Measurements from ENCODE around the gene GPC6.
"Not testable (repeated sequence)": the region's sequence is repeated elsewhere in the genome, so short reads cannot be mapped to it uniquely, and the experiment has no call there.

The GPC6 gene

DNA sequence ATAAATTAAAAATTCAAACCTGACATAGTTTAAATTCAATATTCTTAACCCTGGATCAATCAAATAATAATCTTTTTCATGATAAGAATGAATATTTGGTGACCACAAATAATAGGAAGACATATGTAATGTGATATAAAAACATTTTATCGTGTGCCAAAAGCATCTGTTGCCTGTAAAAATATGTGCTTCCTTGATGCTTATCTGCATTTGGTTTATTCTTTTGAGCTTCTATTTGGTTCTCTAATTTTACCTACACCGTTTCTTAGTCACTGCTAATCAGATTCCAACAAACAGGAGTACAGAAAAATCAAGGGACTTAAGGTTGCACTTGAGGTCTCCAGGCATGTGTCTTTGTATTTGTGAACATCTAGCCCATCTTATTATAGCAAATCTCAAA, 978.3 kb downstream of the GPC6 start:
- no peak for DNase-seq (ENCODE audit: low read depth in 2 of 2)

DNA sequence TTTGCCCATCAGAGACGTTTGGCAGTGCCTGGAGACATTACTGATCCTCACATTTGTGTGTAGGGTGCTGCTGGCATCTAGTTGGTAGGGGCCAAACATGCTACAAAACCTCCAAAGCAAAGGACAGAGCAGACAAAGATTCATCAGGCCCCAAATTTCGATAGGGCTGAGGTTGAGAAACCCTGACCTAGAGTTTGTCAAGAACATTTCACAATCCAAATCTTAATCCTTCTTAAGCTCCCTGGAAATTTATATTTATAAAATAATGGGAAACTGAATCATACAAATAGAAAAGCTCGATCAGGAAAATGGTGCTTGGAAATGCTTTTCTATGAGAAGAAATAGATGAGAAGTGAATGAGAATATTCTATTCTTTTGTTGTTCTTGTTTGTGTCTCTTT, 979.3 kb downstream of the GPC6 start:
- DNase-seq (ENCODE audit: low read depth in 2 of 2): no peak

DNA sequence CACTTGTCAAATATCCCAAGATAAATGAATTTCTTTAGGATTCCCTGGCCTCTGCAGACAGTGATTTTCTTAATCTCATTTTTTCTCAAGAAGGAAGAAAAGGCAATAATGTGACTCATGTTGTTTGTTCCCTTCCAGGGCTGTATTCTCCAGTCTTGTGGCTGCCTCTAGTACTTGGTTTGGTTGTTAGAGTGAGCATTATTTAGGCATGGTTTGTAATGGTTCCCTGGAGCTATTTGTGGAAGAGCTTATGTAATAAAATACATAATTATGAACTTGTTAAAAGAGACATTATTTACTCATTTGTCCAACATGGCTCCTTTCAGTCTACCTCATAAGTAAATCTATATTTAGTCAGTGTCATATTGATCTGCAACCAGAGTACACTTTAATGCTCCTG, 982.5 kb downstream of the GPC6 start:
- no peak for DNase-seq (ENCODE audit: low read depth in 2 of 2)

DNA sequence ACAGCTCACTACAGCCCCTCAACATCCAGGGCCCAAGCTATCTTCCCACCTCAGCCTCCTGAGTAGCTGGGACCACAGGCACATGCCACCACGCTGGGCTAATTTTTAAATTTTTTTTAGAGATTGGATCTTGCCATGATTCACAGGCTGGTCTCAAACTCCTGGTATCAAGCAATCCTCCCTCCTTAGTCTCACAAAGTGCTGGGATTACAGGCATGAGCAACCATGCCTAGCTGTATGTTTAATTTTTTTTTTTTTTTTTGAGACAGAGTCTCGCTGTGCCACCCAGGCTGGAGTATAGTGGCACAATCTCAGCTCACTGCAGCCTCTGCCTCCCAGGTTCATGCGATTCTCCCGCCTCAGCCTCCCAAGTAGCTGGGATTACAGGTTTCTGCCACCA, 983.3 kb downstream of the GPC6 start:
- DNase-seq (ENCODE audit: low read depth in 2 of 2): not testable (repeated sequence)

DNA sequence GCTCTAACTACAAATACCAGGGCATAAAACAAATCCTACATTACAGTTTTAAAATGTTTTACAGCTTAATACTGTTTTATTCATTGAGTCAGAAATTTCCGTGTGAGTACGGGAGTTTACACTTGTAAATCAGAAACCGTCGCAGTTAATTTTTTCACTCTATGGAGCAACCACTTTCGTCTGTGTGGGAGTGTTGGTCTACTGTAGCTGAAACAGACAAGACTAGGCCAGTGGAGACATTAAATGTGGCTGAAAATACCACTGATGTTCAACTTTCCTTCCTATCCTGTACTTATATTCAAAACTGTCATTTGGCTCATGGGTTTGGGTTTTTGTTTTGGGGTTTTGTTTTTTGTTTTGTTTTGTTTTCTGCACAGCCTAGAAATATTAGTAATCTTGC, 984.2 kb downstream of the GPC6 start:
- DNase-seq (ENCODE audit: low read depth in 2 of 2): no peak

DNA sequence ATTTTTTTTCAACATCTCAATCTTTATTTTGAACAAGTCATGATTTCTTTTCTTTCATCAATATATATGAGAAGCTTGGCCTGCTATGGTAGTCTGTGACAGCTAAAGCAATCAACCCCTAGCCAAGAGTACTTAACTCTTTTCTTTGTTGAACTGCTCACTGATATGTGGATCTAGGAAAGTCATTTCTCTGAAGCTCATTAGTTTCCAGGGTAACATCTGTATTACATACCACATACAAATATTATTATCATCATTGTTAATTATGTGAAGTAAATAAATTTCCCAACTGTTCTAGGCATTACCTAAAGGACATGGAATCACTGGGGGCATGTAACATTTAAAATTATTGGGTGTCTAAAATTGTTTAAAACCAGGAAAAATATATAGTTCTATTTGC, 985.6 kb downstream of the GPC6 start:
- DNase-seq (ENCODE audit: low read depth in 2 of 2): no peak

DNA sequence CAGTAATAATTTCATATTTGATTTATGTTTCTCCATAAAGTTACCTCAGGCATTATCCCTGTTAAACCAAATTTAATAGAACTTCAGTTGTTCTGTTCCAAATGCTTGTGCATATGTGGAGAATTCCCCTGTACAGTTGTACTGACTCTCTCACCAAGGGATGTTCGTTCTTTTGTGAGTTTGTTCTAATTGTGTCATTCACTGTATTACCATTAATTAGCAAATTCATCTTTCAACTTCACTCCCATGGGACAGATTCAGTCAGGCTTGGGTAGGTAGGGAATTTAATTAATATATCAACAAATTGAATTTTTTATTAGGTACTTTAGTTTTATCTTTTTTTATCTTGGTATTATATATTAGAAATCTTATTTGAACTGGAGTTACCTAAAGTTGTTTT, 987.5 kb downstream of the GPC6 start:
- DNase-seq (ENCODE audit: low read depth in 2 of 2): no peak

DNA sequence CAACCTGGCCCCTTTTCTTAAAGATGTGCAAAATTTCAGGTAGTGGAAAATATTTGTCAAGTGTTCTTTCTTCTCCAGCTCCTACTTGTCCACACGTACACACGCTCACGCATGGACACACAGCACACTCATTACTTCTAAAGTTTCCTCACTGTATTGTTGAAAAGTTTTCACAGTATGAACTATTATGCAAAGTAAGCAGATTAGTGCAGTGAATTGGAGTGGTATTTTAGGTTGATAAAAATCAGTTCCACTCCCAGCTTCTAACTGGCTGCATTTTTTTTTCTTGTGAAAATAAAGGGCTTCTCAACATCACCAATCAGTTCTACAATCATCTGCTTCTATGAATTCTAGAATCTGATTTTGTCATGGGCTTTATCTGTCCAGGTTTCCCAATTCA, 988.4 kb downstream of the GPC6 start:
- no peak for DNase-seq (ENCODE audit: low read depth in 2 of 2)

DNA sequence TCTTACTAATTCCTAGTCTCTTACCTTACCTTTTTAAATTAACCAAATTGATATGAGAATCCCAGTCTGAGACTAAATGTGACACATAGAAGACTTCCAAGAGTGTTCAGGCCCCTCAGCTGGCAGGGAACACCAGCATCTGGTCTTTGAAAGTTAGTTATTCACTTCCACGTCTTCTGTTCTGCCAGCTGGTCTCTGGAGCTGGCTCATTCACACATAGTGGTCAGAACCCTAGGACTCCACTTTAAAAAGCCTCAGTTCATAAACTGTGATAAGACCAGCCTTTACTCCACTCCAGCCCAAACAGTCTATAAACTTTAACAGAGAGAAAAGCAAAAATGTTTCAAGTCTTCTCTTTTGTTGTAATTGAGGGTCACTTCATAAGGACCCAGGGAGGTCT, 989.9 kb downstream of the GPC6 start:
- DNase-seq (ENCODE audit: low read depth in 2 of 2): no peak

DNA sequence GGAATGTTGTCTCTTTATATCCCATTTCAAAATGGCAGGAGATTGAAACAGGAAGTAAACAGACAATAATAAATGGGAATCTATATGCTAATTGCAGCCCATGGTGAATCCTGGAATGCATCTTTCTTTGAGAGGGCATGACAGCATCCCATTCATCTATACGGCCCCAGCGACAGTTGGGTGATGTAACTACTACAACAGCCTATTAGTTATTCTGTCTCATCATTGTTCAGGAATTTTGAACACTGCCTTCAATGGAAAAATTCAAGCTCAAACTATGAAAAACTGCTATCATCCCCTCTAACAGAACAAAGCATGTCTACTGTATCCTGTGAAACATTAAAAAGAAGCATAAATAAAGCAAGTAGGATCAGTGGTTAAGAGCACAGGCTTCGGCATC, 990.8 kb downstream of the GPC6 start:
- DNase-seq (ENCODE audit: low read depth in 2 of 2): no peak

DNA sequence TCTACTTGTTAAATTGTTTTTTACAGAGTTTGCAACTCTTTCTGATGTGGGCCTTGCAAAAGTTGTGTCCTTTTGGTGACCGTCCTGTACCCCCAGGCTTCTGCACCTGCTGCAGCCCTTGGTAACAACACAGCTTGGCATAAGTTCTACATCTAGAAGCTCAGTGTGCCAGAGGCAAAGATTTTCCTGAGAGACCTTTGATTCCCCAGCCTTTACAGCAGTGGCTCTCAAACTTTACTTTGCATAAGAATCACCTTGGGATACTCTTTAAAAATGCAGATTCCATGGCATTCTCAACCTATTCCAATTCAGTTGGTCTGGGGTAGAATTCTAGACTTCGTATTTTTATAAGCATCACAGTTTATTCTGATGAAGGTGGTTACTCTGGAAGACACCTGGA, 991.9 kb downstream of the GPC6 start:
- DNase-seq (ENCODE audit: low read depth in 2 of 2): no peak

DNA sequence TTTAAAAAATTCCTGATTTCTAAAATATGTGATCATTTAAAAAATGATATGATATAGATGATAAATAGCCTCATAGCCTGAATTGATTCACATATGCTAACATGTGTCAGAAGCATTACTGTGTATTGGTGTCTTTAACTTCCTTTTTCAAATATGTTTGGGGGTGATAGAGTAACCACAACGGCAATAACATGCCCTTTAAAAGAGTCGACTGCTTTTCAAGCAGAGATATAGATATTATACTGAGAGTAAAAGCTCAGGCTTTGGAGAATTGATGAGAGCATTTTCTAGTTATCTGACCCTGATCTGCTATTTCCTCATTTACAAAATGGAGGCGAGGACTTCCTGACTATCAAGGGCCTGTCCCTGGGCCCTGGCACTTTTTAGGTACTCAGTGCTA, 992.3 kb downstream of the GPC6 start:
- DNase-seq (ENCODE audit: low read depth in 2 of 2): no peak

DNA sequence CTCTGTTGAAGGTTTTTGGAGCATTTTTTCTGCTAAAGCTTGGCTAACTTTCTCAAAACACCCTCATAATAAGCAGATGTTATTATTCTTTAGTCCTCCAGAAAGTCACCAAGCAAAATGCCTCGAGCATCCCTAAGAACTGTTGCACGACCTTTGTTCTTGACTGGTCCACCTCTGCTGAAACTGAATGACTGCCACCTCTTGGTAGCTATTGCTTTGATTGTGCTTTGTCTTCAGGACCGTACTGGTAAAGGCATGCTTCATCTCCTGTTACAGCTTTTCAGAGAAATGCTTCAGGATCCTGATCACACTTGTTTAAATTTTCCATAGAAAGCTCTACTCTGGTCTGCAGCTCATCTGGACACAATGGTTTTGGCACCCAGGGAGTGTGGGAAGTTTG, 998.1 kb downstream of the GPC6 start:
- DNase-seq (ENCODE audit: low read depth in 2 of 2): no peak

DNA sequence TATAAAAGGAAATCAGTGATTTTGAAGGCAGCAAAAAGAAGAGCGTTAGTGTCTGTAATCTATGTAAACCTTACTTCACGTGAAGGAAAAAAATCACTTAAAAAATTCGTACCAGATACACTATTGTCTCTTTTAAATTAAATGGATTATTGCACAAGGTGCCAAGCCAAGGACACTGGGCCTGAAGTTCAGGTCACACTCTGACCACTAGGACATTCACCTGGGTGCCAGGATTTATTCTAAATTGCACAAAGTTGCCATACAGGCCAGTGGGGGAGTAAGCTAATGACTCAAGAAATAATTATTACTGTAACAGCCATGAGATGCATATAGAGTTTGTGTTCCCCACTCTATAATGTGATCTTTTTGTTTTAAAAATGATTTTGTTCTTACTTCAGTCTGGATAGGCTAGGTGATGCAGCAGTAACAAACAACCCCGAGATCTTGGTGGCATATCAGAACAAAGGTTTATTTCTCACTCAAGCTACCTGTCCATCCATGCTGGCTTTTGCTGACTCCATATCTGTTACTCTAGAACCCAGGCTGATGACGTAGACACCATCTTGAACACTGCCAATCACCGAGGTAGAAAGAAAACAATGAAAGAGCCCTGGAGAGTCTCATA, 1000.8 kb downstream of the GPC6 start:
- DNase-seq (ENCODE audit: low read depth in 2 of 2): no peak

DNA sequence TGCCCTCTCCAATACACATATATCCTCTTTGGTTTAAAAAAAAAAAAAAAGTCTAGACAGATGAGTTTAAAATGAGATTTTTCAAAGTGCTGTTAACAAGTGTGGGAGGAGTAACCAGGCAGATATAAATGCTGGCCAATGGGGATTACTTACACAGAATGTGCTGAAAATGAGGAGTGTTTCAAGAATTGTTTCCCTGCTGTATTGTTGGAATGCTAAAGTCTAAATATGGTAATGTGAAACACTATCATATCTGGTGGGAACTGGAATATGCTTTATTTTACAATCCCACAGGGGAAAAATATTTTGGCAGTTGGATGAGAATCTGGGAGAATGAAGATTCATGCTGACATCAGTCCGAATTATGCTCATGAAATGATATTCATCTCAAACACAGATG, 1002.2 kb downstream of the GPC6 start:
- DNase-seq (ENCODE audit: low read depth in 2 of 2): no peak

DNA sequence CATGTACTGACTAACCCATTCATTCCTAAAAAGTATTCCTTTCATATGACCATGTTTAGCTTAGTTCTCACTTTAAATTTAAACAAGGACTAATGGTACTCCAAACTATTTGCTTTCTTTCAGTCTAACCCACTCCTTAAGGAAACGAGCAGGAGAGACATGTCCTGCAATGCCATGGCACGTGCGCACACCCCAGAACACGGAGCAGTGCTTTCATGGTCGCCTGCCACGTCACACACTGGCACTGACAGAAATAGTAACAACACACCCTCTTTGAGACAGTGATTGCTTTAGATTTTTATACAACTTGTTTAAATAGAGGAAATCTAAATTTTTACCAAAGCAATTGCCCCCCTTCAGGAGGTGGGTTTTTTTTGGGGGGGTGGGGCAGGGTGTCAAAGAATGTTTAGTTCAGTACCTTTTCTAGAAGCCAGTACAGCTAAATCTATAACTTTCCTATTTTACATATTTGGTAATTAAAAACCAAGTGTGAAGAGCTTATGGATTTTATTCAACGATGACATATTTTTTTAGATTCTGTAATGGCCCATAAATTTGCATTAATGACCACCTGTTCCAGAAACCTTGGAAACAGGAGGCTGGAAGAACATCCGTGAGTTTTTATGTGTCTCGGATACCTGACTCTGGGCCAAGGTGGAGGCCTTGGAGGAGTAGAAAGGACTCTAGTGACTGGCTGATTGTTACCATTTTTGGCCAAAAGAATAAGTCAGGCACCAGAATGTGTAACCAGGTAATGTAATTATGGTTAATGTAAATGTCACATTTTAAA, 1005.7 kb downstream of the GPC6 start:
- DNase-seq (ENCODE audit: low read depth in 2 of 2): no peak

DNA sequence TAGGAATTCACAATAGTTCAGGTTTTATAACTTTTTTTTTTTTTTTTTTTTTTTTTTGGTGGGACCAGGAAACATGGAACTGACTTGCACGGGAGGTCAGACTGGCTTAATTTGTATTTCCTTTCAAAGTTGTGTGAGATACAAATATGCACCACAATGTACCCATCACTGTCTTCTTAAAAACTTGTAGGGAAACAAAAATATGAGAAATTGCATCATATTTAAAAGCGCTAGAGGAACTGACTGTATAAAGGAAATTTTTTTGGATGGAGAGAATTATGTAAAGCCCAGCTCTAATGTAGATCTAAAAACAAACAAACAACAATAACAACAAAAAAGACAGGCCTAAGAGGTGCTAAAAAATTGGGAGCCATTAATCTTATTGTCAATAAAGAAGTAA, 1006.3 kb downstream of the GPC6 start:
- no peak for DNase-seq (ENCODE audit: low read depth in 2 of 2)

DNA sequence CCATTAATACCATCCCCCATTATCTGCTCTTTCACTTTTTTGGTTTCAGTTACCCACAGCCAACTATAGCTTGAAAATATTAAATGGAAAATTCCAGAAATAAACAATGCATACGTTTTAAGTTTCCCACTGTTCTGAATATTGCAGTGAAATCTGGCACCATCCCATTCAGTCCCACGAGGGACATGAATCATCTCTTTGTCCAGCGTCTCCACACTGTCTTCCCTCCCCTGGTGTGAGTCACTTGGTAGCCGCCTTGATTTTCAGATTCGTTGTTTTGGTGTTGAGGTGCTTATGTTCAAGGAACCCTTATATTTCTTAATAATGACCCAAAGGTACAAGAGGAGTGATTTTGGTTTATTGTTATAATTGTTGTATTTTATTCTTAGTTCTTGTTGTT, 1006.8 kb downstream of the GPC6 start:
- DNase-seq (ENCODE audit: low read depth in 2 of 2): no peak

DNA sequence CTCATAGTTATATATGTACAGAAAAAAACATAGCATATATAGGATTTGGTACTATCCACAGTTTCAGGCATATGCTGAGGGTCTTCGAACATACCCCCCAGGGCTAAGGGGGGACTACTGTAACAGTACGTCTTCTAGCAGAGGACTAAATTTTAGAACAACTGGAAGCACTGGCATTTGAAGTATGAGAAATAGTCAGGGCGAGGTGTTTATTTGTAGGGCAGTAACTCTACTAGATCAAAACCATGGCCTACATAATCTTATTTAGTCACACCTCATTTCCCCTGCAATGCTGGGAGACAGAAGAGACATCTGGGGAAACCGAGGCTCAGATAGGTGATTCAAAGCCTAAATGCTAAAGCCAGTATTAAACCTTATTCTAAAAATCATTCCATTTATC, 1007.2 kb downstream of the GPC6 start:
- no peak for DNase-seq (ENCODE audit: low read depth in 2 of 2)

DNA sequence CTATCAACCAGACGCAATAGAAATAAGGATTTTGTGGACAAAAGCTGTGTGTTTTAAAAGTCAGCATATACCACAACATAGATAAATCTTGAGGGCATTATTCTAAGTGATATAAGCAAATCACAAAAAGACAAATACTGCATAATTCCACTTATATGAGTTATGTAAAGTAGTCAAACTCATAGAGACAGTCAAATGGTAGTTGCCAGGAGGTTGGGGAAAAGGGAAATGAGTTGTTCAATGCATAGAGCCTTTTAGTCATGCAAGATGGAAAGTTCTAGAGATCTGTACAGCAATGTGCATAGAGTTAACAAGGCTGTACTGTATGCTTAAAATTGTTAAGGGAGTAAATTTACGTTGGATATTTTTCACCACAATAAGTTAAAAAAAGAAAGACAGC, 1008.1 kb downstream of the GPC6 start:
- no peak for DNase-seq (ENCODE audit: low read depth in 2 of 2)

DNA sequence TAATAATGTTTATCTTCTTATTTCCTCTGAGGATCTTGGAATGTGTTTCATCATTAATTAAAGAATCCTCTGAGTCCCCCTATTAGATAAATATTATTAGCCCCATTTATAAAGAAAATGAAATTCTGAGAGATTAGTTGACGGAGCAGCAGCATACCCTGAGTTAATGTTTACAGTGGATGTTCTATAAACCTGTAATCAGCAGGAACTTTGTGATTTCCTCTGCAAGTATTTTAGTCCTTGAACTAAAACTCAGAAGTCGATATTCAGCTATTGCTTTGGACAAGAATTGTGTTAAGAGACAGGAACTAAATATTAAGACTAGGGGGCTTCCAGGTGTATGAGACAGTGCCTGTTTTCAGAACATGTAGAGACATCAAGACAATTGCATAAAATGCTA, 1009.5 kb downstream of the GPC6 start:
- DNase-seq (ENCODE audit: low read depth in 2 of 2): no peak

DNA sequence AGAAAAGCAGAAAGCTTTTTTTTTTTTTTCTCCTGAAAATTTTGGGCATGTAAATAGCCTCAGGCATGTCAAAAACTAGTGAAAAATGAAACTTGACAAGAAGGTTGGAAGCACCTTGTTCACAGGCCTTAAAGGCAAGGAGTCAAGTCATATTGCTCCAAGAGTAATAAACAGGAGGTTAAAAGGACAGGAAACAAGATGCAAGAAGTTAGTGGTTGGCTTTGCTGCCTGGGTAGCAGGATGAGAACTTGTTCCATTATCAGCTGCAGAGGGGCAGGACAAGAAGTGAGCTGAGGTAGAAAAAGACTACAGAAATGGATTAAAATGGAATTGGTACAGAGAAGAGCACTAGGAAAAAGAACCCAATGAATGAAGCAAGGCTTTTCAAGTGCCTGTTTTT, 1010.3 kb downstream of the GPC6 start:
- no peak for DNase-seq (ENCODE audit: low read depth in 2 of 2)

DNA sequence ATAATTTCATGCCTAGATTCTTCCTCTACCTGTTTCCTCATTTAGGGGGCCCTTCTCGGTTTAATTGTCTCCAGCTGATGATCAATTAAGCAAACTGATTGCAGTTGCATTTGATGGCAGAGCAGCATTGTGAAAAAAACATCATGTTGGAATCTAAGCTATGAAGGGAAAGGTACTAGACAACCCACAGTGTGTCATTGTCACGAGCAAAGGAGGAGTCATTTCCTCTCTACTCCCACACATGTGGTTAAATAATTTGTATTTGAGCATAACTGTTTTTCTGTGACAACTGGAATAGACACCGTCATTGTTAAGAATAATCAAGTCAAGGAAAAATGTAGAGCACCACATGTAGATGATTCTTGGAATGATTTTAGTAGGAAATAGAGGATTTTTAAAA, 1012.5 kb downstream of the GPC6 start:
- no peak for DNase-seq (ENCODE audit: low read depth in 2 of 2)

DNA sequence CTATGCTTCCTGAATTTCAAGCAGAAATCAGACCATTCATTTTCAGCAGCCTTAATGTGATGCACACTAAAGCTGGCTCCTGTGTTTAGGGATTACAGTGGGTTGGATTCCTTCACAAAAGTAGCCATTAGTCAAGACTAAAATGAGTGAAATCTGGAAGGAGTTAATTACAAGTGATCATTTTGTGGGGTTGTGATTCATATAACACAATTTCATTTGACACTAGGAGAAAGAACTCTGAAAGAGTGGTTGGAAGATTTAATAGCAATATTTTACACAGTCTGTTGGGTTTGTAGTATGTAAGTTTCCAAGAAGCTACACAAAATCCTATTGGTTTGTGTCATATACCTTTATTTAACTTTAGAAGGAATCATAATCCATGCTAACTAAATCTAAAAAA, 1015.9 kb downstream of the GPC6 start:
- DNase-seq (ENCODE audit: low read depth in 2 of 2): no peak
